Duodenal mucosa (tissue), 2 donors: ENCODE measurements around the gene KCNH8.
"Not testable (repeated sequence)": the region's sequence is repeated elsewhere in the genome, so short reads cannot be mapped to it uniquely, and the experiment has no call there.

Experiments
- H3K27ac ChIP-seq: one replicate; pipeline ENCODE4 v1.7.0; 2013; ENCODE audit warnings: low read depth, low read length
- H3K27me3 ChIP-seq, 2 donors: one replicate each; pipeline ENCODE4 v1.7.0; 2013; ENCODE audit warnings: low read length in 2 of 2, control low read depth in 1 of 2; ENCODE audit not compliant: insufficient read depth in 2 of 2, control insufficient read depth in 1 of 2
- H3K36me3 ChIP-seq, 2 donors: one replicate each; pipeline ENCODE4 v1.7.0; 2013; ENCODE audit warnings: low read length in 2 of 2, control low read depth in 1 of 2; ENCODE audit not compliant: insufficient read depth in 2 of 2, control insufficient read depth in 1 of 2
- H3K4me1 ChIP-seq, 2 donors: one replicate each; pipeline ENCODE4 v1.7.0; 2013; ENCODE audit warnings: low read length in 2 of 2, control low read depth in 1 of 2; ENCODE audit not compliant: insufficient read depth in 2 of 2, control insufficient read depth in 1 of 2
- H3K4me3 ChIP-seq, 2 donors: one replicate each; pipeline ENCODE4 v1.7.0; 2013; ENCODE audit warnings: low read length in 2 of 2, low read depth in 1 of 2
- H3K9ac ChIP-seq, 2 donors: one replicate each; pipeline ENCODE4 v1.7.0; 2013; ENCODE audit warnings: low read length in 2 of 2, low read depth in 1 of 2
- H3K9me3 ChIP-seq, 2 donors: one replicate each; pipeline ENCODE4 v1.7.0; 2013; ENCODE audit warnings: low read length in 2 of 2, control low read depth in 1 of 2; ENCODE audit not compliant: control insufficient read depth in 1 of 2

The KCNH8 gene

GRCh38 chr3:19216669-19217337, 68.5 kb downstream of the KCNH8 start:
- no peak overlapping the region for H3K27ac ChIP-seq
- no peak overlapping the region for H3K4me3 ChIP-seq
- H3K9ac ChIP-seq, result no peak overlapping the region
- H3K27me3 ChIP-seq, result no peaks in the 10 kb centered on the region
- no peaks in the 10 kb centered on the region for H3K36me3 ChIP-seq
- H3K4me1 ChIP-seq, result no peaks in the 10 kb centered on the region
- H3K9me3 ChIP-seq, result no peaks in the 10 kb centered on the region

DNA sequence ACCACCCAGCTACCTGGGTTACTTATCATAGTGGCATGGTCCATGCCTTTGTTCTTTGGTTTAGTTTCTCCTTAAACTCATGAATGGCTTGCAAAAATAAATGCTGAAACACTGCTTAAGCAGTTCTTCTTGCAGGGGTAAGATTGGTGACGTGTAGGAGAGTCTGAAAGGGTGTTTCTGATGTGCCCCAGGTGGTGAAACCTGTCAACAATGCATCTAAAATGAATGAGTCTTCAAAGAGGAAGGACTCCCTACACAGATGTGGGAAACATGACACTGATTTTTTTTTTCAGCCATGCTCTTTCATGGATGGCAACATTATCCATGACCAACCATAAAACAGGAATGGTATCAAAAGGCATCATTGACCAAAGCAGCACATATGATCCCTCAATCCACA, 72.0 kb downstream of the KCNH8 start:
- Histone ChIP-seq H3K4me3 (no peak overlapping the region), H3K36me3 (no peaks in the 10 kb centered on the region), H3K27ac (no peak overlapping the region), H3K9me3 (no peaks in the 10 kb centered on the region), H3K9ac (no peak overlapping the region), H3K27me3 (no peaks in the 10 kb centered on the region), H3K4me1 (no peaks in the 10 kb centered on the region)

GRCh38 chr3:19221081-19221480, 72.8 kb downstream of the KCNH8 start:
- Histone ChIP-seq H3K4me1 (no peaks in the 10 kb centered on the region), H3K4me3 (no peak overlapping the region), H3K36me3 (no peaks in the 10 kb centered on the region), H3K9me3 (no peaks in the 10 kb centered on the region), H3K27ac (no peak overlapping the region), H3K9ac (no peak overlapping the region), H3K27me3 (no peaks in the 10 kb centered on the region)

GRCh38 chr3:19226479-19226878, 78.2 kb downstream of the KCNH8 start:
- no peak overlapping the region for H3K4me3 ChIP-seq
- H3K9ac ChIP-seq, result no peak overlapping the region
- no peak overlapping the region for H3K27ac ChIP-seq

GRCh38 chr3:19228167-19228566, 79.9 kb downstream of the KCNH8 start:
- Histone ChIP-seq H3K36me3 (no peaks in the 10 kb centered on the region), H3K4me1 (no peaks in the 10 kb centered on the region), H3K9me3 (no peaks in the 10 kb centered on the region), H3K9ac (no peak overlapping the region), H3K27ac (no peak overlapping the region), H3K27me3 (no peaks in the 10 kb centered on the region), H3K4me3 (no peak overlapping the region)

More at GRCh38 chr3:19226479-19226878, 78.2 kb downstream of the KCNH8 start:
- Histone ChIP-seq H3K9me3 (no peaks in the 10 kb centered on the region), H3K27me3 (no peaks in the 10 kb centered on the region), H3K4me1 (no peaks in the 10 kb centered on the region), H3K36me3 (no peaks in the 10 kb centered on the region)

DNA sequence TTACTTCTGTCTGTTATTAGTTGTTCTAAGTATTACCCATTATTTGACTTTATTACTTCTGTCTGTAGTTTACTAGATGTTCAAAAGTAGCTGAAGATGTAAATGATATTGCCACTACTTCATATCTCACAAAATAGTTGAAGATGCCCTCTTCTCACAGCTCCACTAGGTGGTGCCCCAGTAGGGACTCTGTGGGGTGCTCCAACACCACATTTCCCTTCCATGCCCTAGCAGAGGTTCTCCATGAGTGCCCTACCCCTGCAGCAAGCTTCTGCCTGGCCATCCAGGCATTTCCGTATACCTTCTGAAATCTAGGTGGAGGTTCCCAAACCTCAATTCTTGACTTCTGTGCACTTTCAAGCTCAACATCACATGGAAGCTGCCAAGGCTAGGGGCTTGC, 80.8 kb downstream of the KCNH8 start:
- no peak overlapping the region for H3K4me3 ChIP-seq
- no peak overlapping the region for H3K27ac ChIP-seq
- no peaks in the 10 kb centered on the region for H3K4me1 ChIP-seq
- no peaks in the 10 kb centered on the region for H3K36me3 ChIP-seq
- no peaks in the 10 kb centered on the region for H3K27me3 ChIP-seq
- no peaks in the 10 kb centered on the region for H3K9me3 ChIP-seq
- no peak overlapping the region for H3K9ac ChIP-seq

DNA sequence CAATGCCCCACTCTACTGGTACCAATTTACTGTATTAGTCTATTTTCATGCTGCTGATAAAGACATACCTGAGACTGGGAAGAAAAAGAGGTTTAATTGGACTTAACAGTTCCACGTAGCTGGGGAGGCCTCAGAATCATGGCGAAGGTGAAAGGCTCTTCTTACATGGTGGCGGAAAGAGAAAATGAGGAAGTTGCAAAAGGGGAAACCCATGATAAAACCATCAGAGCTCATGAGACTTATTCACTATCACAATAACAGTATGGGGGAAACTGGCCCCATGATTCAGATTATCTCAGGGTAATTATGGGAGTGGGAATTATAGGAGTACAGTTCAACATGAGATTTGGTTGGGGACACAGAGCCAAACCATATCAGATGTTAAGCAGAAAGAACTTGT, 81.6 kb downstream of the KCNH8 start:
- not testable (repeated sequence) for H3K9me3 ChIP-seq, H3K4me3 ChIP-seq, H3K27me3 ChIP-seq, H3K27ac ChIP-seq, H3K36me3 ChIP-seq, H3K9ac ChIP-seq, H3K4me1 ChIP-seq

- H3K27ac ChIP-seq, result no peak overlapping the region
- no peaks in the 10 kb centered on the region for H3K36me3 ChIP-seq
- H3K9me3 ChIP-seq, result no peaks in the 10 kb centered on the region
- no peak overlapping the region for H3K9ac ChIP-seq
- H3K4me3 ChIP-seq, result no peak overlapping the region
- no peaks in the 10 kb centered on the region for H3K27me3 ChIP-seq
- no peaks in the 10 kb centered on the region for H3K4me1 ChIP-seq
These were observed 83.6 kb downstream of the KCNH8 start for GRCh38 chr3:19231792-19232461.

DNA sequence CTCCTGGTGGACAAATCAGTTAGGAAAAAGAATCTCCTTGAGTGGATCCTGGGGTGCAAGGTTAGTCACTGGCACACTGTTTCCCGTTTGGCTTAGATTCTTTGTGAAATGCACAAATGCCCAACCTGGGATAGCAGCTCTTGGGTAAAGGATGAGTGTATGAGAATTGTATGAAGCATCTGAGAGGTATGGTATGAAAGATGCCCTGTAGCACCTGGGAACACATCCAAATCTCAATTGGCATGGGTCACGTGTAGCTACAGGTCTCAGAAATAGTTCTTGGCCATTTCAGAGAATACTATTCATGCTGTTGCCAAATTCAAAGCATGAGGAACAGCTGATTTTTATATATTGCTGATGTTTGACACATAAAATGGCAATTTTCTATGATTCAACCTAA, 84.3 kb downstream of the KCNH8 start:
- no peaks in the 10 kb centered on the region for H3K27me3 ChIP-seq
- H3K4me1 ChIP-seq, result no peaks in the 10 kb centered on the region
- no peaks in the 10 kb centered on the region for H3K36me3 ChIP-seq
- no peaks in the 10 kb centered on the region for H3K9me3 ChIP-seq
- H3K27ac ChIP-seq, result no peak overlapping the region
- no peak overlapping the region for H3K4me3 ChIP-seq
- no peak overlapping the region for H3K9ac ChIP-seq

GRCh38 chr3:19233882-19234784, 85.8 kb downstream of the KCNH8 start:
- H3K27ac ChIP-seq, H3K9ac ChIP-seq, H3K9me3 ChIP-seq, H3K4me1 ChIP-seq, H3K27me3 ChIP-seq, H3K4me3 ChIP-seq, H3K36me3 ChIP-seq: not testable (repeated sequence)
